Heart left ventricle (tissue), 13 donors: ENCODE data around the gene TMBIM6.

Experiments used
- POLR2A ChIP-seq, 2 donors: fragments of 450-650 bp; IDR thresholded peaks; one replicate each; pipeline ENCODE4 v1.6.1; 2017; ENCODE audit warnings: antibody characterized with exemption in 2 of 2, mild to moderate bottlenecking in 2 of 2, moderate library complexity in 2 of 2
- TF ChIP-seq, protein P1 (sequence below), 12 donors: fragments of 200-600 bp; sonication (generic) in 4 of 12; IDR thresholded peaks; one replicate each; pipeline versions ENCODE4 v1.5.0 to v1.8.0; 2018 to 2022; ENCODE audit warnings: antibody characterized with exemption in 12 of 12, mild to moderate bottlenecking in 5 of 12
- donor health status: ischemic (EF 13 %, LVEDD 7.1; RV severe dilation, severe dysfunction).
- donor health status: DM: no; HTN: yes; CAD: no.
- donor health status: DM: no; HTN: no; CAD: no.
- donor health status: ischemic (EF 25% LVEDD 6.9; RV normal size, moderate dysfunction).
- donor health status: ischemic (EF 25% LVEDD 5.7; RV mildly dilated, moderate dysfunction).
- donor health status: ischemic (EF 35%, LVEDD 5.7; RV mildly dilated, moderate dysfunction).
- donor health status: nonischemic (EF 11% LVEDD 7.7; RV severe dilation, severe dysfunction).
- donor health status: DM: yes; HTN: yes; CAD: no.
- donor health status: PGD.
- donor health status: ischemic (EF 29% LVEDD 5.4; RV normal size, mild dysfunction).
- donor health status: nonischemic (EF 23%, LVEDD 6.1; RV moderate dilation, normal function).

DNA sequence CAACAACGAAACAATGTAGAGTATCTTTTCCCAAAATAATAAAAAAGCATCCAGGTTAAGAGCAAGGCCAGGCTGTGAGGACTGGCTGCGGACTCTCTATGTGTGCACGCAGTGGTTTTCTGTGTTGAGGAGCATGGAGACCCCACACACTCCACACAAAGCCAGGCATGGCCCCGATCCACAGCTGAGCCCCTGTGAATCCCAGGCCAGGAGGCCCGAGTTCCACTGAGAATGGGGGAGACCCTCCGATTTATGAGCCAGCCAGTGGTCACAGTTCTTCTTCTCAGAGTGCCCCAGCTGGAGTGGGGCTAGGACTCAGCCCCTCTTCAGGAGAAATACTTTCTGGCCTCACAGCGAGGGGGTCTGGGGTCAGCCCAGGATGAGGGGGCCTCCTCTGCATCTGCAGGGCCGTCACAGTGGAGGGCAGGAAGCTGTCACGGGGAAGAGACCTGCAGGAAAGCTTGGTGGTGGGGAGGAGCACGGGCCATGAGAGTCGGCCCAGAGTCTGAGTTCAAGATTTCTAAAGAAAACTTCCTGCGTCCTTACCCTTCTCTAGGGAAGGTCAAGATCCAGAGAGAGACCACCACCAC is 66.7 kb downstream of the TMBIM6 start:
- TF ChIP-seq, protein P1, sequence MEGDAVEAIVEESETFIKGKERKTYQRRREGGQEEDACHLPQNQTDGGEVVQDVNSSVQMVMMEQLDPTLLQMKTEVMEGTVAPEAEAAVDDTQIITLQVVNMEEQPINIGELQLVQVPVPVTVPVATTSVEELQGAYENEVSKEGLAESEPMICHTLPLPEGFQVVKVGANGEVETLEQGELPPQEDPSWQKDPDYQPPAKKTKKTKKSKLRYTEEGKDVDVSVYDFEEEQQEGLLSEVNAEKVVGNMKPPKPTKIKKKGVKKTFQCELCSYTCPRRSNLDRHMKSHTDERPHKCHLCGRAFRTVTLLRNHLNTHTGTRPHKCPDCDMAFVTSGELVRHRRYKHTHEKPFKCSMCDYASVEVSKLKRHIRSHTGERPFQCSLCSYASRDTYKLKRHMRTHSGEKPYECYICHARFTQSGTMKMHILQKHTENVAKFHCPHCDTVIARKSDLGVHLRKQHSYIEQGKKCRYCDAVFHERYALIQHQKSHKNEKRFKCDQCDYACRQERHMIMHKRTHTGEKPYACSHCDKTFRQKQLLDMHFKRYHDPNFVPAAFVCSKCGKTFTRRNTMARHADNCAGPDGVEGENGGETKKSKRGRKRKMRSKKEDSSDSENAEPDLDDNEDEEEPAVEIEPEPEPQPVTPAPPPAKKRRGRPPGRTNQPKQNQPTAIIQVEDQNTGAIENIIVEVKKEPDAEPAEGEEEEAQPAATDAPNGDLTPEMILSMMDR (IDR thresholded peaks at IDR 0.05), result no peak
- no peak for TF ChIP-seq POLR2A (IDR thresholded peaks at IDR 0.05)
